Thyroid gland (tissue), 4 donors: ENCODE data around the gene HRC. TPM values are rescaled to one million over a fixed set of nuclear protein-coding genes. Genes with fewer than 3 reads are reported as not detected.
A peak's percentile ranks its signal among the peaks of the same experiment; 100 is the strongest.

Experiments used
- DNase-seq, 2 donors: peaks; one replicate each; pipeline ENCODE4 v3.0.0-alpha.2; 2019
- H3K27ac ChIP-seq, 3 donors: fragments of 200-600 bp; sonication (generic); 1 replicate in 2 of 3; 2 replicates in 1 of 3; pipeline ENCODE4 v1.5.1; 2016 to 2019; ENCODE audit warnings: mild to moderate bottlenecking in 1 of 3, moderate library complexity in 1 of 3
- H3K27me3 ChIP-seq: fragments of 200-600 bp; sonication (generic); one replicate; pipeline ENCODE4 v1.5.1; 2019
- H3K36me3 ChIP-seq, 2 donors: fragments of 200-600 bp; sonication (generic); one replicate each; pipeline ENCODE4 v1.5.1; 2016 to 2019
- H3K4me1 ChIP-seq, 2 donors: fragments of 200-600 bp; sonication (generic); one replicate each; pipeline ENCODE4 v1.5.1; 2017 to 2019
- H3K4me3 ChIP-seq, 3 donors: fragments of 200-600 bp; sonication (generic); replicated peaks in 1 of 3; 1 replicate in 2 of 3; 2 replicates in 1 of 3; pipeline ENCODE4 v1.5.1; 2016; ENCODE audit warnings: mild to moderate bottlenecking in 1 of 3
- H3K9me3 ChIP-seq: fragments of 200-600 bp; sonication (generic); one replicate; pipeline ENCODE4 v1.5.1; 2017
- POLR2A ChIP-seq, 2 donors: fragments of 450-650 bp; IDR thresholded peaks; one replicate each; pipeline ENCODE4 v1.6.1; 2017; ENCODE audit warnings: antibody characterized with exemption in 2 of 2, mild to moderate bottlenecking in 2 of 2, moderate library complexity in 1 of 2
- WGBS, 2 donors: methylation state at CpG; one replicate each; pipeline ENCODE4 v1.1.5; 2017; 5-methylcytosine and 5-hydroxymethylcytosine counted together
- intact Hi-C: fragments of 100-400 bp; cut with DNase I; formaldehyde crosslinking; loops from one replicate; pipeline ENCODE4 v1.15.1; 2023
- total RNA-seq, 4 donors: library from RNA; depleted of rRNA; stranded (reverse); fragments of >200 nt; gene quantifications; one replicate each; pipeline ENCODE4 v1.2.3, GENCODE V29; 2016
- TF ChIP-seq, protein P1 (sequence below), 6 experiments: fragments of 200-600 bp in 3 of 6; fragments of 450-650 bp in 3 of 6; sonication (generic) in 3 of 6; IDR thresholded peaks; one replicate each; pipeline ENCODE4 v1.5.1; 2016 to 2019; ENCODE audit warnings: antibody characterized with exemption in 6 of 6, mild to moderate bottlenecking in 2 of 6, inconsistent platforms in 1 of 6, moderate library complexity in 1 of 6

The HRC gene
- total RNA-seq, 4 donors from 2014 or later = 1.1 to 4.1 (median 2.1) TPM

DNA sequence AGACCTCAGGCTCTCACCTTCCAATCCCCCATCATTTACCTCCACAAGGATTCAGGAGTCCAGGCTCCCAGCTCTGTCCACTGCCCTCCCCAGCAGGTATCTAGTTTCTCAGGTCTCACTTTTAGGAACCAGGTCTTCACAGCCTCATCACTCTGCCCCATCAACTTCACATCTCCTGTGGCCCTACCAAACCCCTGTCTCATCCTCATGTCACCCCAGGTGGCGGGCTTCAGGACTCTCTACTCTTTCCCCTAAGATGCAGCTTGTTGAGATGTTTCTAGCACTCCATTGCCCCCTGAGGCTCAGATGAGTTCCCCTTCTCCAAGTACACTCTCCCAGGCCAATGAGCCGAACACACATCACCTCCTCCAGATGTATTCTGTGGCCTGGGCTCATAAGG is 34.3 kb downstream of the HRC start:
- Histone ChIP-seq H3K4me3 (no peak overlapping the region), H3K4me1 (peaks cover 19 to 22% of the 10 kb centered on the region in 2 donors), H3K36me3 (no peaks in the 10 kb centered on the region), H3K27ac (no peak overlapping the region), H3K9me3 (no peaks in the 10 kb centered on the region), H3K27me3 (no peaks in the 10 kb centered on the region)
- TF ChIP-seq, protein P1, sequence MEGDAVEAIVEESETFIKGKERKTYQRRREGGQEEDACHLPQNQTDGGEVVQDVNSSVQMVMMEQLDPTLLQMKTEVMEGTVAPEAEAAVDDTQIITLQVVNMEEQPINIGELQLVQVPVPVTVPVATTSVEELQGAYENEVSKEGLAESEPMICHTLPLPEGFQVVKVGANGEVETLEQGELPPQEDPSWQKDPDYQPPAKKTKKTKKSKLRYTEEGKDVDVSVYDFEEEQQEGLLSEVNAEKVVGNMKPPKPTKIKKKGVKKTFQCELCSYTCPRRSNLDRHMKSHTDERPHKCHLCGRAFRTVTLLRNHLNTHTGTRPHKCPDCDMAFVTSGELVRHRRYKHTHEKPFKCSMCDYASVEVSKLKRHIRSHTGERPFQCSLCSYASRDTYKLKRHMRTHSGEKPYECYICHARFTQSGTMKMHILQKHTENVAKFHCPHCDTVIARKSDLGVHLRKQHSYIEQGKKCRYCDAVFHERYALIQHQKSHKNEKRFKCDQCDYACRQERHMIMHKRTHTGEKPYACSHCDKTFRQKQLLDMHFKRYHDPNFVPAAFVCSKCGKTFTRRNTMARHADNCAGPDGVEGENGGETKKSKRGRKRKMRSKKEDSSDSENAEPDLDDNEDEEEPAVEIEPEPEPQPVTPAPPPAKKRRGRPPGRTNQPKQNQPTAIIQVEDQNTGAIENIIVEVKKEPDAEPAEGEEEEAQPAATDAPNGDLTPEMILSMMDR (IDR thresholded peaks at IDR 0.05) = no peak
- no peak for TF ChIP-seq POLR2A (IDR thresholded peaks at IDR 0.05)
- intact Hi-C loops = no loop called here
- WGBS, 2 donors = 92 to 98% methylated on average over 2 of the region's 2 CpGs
- no peak for DNase-seq

DNA sequence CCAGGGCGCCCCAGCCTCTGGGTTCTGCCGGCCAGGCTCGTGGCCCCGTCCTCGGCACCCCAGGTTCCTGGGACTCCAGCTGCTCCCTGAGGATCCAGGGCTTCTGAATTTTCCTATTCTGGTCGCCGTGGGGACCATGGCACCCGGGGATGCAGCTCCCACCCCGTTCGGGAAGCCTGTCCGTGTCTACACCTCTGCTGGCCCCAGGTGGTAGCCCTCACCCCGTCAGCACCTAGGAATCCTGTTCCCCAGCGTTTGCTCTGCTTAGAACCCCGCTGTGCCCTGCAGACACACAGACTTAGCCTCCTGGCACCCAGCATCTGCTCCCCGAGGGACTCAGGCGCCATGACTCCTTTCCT is 34.9 kb downstream of the HRC start:
- intact Hi-C loops = no loop called here
- no peak for DNase-seq
- H3K36me3 ChIP-seq = no peaks in the 10 kb centered on the region
- WGBS, 2 donors = 33 to 44% methylated on average over 3 to 9 of the region's 16 CpGs
- no peak for TF ChIP-seq POLR2A (IDR thresholded peaks at IDR 0.05)
- TF ChIP-seq, protein P1 (IDR thresholded peaks at IDR 0.05) = no peak
- H3K4me1 ChIP-seq = peaks cover 19 to 22% of the 10 kb centered on the region in 2 donors
- no peak overlapping the region for H3K27ac ChIP-seq
- H3K27me3 ChIP-seq = no peaks in the 10 kb centered on the region
- H3K4me3 ChIP-seq = peak overlapping the region in 1 of 3 donors; percentile 49
- no peaks in the 10 kb centered on the region for H3K9me3 ChIP-seq

DNA sequence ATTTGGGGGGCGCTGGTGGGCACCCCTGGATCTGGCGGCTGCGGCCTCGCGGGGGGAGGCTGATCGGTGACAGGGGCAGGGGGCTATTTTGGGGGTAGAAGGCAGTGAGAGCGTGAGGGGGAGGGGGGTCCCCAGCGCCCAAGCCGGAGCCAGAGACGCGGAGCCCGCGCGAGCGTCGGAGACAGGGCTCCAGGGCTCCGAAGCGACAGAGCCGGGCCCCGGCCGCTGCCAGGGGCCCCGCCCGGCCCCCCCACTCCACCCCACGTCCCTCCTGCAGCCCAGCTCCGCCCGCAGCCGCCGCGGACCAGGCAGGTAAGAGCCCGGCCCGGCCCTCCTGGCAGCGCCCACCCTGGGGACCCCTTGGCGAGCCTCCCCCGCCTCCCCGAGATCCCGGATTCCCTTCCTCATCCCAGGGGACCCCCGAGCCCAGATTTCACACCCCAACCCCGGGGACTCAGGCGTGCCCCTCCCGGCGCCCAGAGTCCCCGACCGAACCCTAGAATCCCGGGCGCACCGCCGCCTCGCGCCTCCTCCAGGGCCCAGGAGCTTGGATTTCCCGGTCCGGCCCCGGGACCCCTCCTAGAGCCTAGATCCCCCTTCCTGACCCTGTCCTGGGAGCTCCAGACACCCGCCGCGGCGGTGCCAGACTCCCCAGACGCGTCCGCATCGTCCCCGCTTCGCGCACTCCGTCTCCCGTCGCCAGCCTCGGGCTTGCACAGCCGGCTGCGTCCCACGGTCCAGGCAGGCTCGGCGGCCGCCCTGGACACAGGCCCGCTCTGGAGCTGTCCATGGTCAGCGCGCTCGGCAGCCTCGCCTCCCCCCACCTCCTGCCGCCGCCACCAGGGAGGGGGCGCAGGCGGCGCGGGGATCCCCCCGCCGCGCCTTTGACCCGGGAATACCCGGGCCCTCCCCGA is 35.5 kb downstream of the HRC start, which contains the start of gene PPFIA3:
PPFIA3 (plus strand) TSS at position 134 of the 914 bp plus-strand sequence. CDS start 8,330 bp downstream, outside the sequence.
- intact Hi-C loops = loop anchor here (5.0 kb wide), 1 partner anchor 33 kb away; no protein-coding TSS in a partner anchor
- peaks cover 19 to 22% of the 10 kb centered on the region in 2 donors for H3K4me1 ChIP-seq
- DNase-seq = peak; percentile 75 to 78
- peak within 1 kb of the TSS; percentile 20 to 49 (median 21) for H3K4me3 ChIP-seq
- TF ChIP-seq POLR2A (IDR thresholded peaks at IDR 0.05) = no peak
- TF ChIP-seq, protein P1 (IDR thresholded peaks at IDR 0.05) = no peak
- 0% methylated on average over 20 of the region's 90 CpGs; no CpG with 5 or more reads in 1 of the 2 donors for WGBS, 2 donors
- H3K9me3 ChIP-seq = no peaks in the 10 kb centered on the region
- H3K36me3 ChIP-seq = no peaks in the 10 kb centered on the region
- peak within 1 kb of the TSS; percentile 93 to 98 (median 95) for H3K27ac ChIP-seq
- H3K27me3 ChIP-seq = no peaks in the 10 kb centered on the region

DNA sequence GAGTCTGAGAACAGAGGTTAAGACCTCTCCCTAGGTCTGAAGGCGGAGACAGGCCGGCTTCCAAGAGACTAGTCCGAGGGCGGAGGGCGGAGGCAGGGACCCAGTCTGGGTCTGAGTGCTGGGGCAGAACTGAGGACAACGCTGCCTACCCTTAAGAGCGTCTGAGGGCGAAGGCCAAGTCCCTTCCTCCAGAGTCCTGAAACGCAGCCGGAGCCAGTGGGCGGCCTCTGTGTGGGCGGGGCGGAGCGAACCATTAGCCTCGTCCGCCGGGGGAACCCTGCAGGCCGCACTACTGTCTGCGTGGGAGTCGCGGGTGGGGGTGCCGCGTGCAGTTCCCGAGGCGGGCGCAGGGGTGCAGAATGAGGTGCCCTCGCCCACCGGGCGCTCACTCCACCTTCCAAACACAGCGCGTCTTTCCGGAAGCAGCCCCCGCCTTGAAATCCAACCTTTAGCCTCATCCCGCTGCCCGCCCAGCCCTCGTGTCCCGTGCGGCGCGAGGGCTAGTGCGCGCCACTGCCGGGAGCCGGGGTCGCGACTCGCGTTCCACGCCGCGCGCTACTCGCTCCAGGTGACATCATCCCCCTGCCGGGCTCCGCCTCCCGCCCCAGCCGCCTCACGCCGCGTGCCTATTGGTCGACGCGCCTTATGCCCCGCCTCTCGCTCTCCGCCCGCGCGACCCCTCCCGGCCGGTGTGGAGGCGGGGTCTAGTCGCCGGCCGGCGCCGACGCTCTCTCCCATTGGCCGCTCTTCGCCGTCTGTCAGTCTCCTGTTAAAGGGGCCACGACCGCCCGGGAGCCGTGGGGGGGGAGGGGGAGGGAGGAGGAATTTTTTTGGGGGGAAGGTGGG is 36.4 kb downstream of the HRC start, which contains the start of gene C19orf73:
C19orf73 (minus strand) TSS at position 579 of the 846 bp plus-strand sequence; CDS start at position 458, 121 bp downstream.
- Histone ChIP-seq H3K27ac (peak within 1 kb of the TSS; percentile 93 to 98 (median 95)), H3K9me3 (no peaks in the 10 kb centered on the region), H3K27me3 (no peaks in the 10 kb centered on the region), H3K4me3 (peak within 1 kb of the TSS; percentile 20 to 49 (median 21)), H3K36me3 (no peaks in the 10 kb centered on the region), H3K4me1 (peaks cover 21 to 25% of the 10 kb centered on the region in 2 donors)
- intact Hi-C loops = loop anchor here (5.0 kb wide), 1 partner anchor 34 kb away; no protein-coding TSS in a partner anchor
- 2 to 16% methylated on average over 5 to 9 of the region's 85 CpGs for WGBS, 2 donors
- DNase-seq = peak; percentile 94
- TF ChIP-seq, protein P1 (IDR thresholded peaks at IDR 0.05) = peak in 2 of 6 experiments; percentile 15 to 34
- peak in 1 of 2 donors; percentile 77 for TF ChIP-seq POLR2A (IDR thresholded peaks at IDR 0.05)
